Sigmoid colon (tissue), 7 donors: Measurements from ENCODE around the gene RASGRF2. TPM values are rescaled to one million over a fixed set of nuclear protein-coding genes. Genes with fewer than 3 reads are reported as not detected.

ENCODE experiments used
- DNase-seq: peaks from one replicate; pipeline ENCODE4 v3.0.0-alpha.2; 2019
- H3K27ac ChIP-seq, 4 donors: fragments of 200-600 bp; sonication (generic); one replicate each; pipeline ENCODE4 v1.5.1; 2016 to 2019; ENCODE audit warnings: mild to moderate bottlenecking in 1 of 4
- H3K27me3 ChIP-seq, 3 donors: fragments of 200-600 bp; sonication (generic); one replicate each; pipeline ENCODE4 v1.5.1; 2019; ENCODE audit warnings: mild to moderate bottlenecking in 1 of 3
- H3K36me3 ChIP-seq, 4 donors: fragments of 200-600 bp; sonication (generic); one replicate each; pipeline ENCODE4 v1.5.1; 2016 to 2019
- H3K4me1 ChIP-seq, 4 donors: fragments of 200-600 bp; sonication (generic); one replicate each; pipeline ENCODE4 v1.5.1; 2017 to 2019
- H3K4me3 ChIP-seq, 4 donors: fragments of 200-600 bp; sonication (generic); one replicate each; pipeline ENCODE4 v1.5.1; 2017 to 2019; ENCODE audit warnings: mild to moderate bottlenecking in 2 of 4, moderate library complexity in 1 of 4
- H3K9me3 ChIP-seq, 4 donors: fragments of 200-600 bp in 3 of 4; sonication (generic) in 3 of 4; one replicate each; pipeline versions ENCODE4 v1.5.1 to v1.6.1; 2013 to 2019
- CTCF ChIP-seq, 4 experiments: fragments of 450-650 bp in 3 of 4; fragments of 200-600 bp in 1 of 4; IDR thresholded peaks; one replicate each; pipeline ENCODE4 v1.5.1; 2016 to 2019; ENCODE audit warnings: antibody characterized with exemption in 4 of 4, mild to moderate bottlenecking in 3 of 4, moderate library complexity in 2 of 4
- EP300 ChIP-seq, 4 donors: sonication (generic); formaldehyde crosslinking; IDR thresholded peaks; one replicate each; pipeline ENCODE4 v1.6.1; 2017; ENCODE audit warnings: antibody characterized with exemption in 4 of 4
- POLR2A ChIP-seq, 2 donors: fragments of 450-650 bp; IDR thresholded peaks; one replicate each; pipeline ENCODE4 v1.6.1; 2016; ENCODE audit warnings: antibody characterized with exemption in 2 of 2, mild to moderate bottlenecking in 2 of 2, moderate library complexity in 2 of 2
- POLR2AphosphoS5 ChIP-seq, 4 donors: sonication (generic); formaldehyde crosslinking; IDR thresholded peaks; one replicate each; pipeline ENCODE4 v1.6.1; 2017; ENCODE audit warnings: antibody characterized with exemption in 4 of 4
- whole genome bisulfite sequencing, 2 donors: extraction: QIAGEN DNeasy Blood & Tissue Kit; methylation state at CpG; one replicate each; pipeline ENCODE4 v1.1.7; 2013; 5-methylcytosine and 5-hydroxymethylcytosine counted together
- intact Hi-C: fragments of 100-400 bp; cut with DNase I; formaldehyde crosslinking; loops from one replicate; pipeline ENCODE4 v1.15.1; 2023
- polyA plus RNA-seq, 3 donors: library from polyadenylated mRNA; stranded (reverse); fragments of 200-250 nt; gene quantifications; one replicate each; pipeline ENCODE4 v1.2.3, GENCODE V29; 2013
- total RNA-seq, 4 donors: library from RNA; depleted of rRNA; stranded (reverse); fragments of >200 nt; gene quantifications; one replicate each; pipeline ENCODE4 v1.1.0, GENCODE V29; 2016
- donor health status: healthy with polysubstance abuse.
- donor health status: Bipolar disorder and iron deficiency.
- donor health status: healthy.

Gene RASGRF2
- total and polyA plus RNA-seq, 7 donors, result under 0.01 to 9.5 (median 6.8) TPM

DNA sequence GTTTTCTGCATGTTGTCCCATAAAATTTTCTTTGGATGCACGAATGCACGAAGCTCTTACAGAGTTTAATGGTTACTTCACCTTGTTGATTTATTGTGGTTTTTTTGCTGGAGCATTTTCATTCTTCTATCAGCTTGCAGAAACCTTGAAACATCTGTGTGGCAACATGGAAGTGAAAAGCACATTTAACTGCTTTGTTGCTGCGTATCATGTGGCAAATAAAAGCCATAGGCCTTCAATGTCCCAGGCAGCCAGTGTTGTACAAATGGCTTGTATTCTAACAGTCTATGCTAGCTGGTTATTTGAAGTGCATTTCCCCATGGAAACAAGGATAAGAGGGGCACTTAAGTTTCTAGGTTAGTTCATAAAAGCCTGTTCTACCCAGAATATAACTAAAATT, 42.5 kb upstream of the RASGRF2 start:
- H3K27ac ChIP-seq, result no peak overlapping the region

GRCh38 chr5:80919678-80920196, 40.4 kb upstream of the RASGRF2 start:
- no peak for DNase-seq
- TF ChIP-seq POLR2A (IDR thresholded peaks at IDR 0.05), result no peak
- TF ChIP-seq EP300 (IDR thresholded peaks at IDR 0.05), result no peak
- no peak for TF ChIP-seq POLR2AphosphoS5 (IDR thresholded peaks at IDR 0.05)
- TF ChIP-seq CTCF (IDR thresholded peaks at IDR 0.05), result no peak
- Histone ChIP-seq H3K27ac (no peak overlapping the region), H3K9me3 (no peaks in the 10 kb centered on the region), H3K27me3 (no peaks in the 10 kb centered on the region), H3K36me3 (no peaks in the 10 kb centered on the region), H3K4me3 (no peak overlapping the region), H3K4me1 (no peaks in the 10 kb centered on the region)
- WGBS, 2 donors, result 93% methylated on average over 6 of the region's 6 CpGs
- intact Hi-C loops, result no loop called here

More for the DNA sequence above, 42.5 kb upstream of the RASGRF2 start:
- Histone ChIP-seq H3K36me3 (no peaks in the 10 kb centered on the region), H3K27me3 (no peaks in the 10 kb centered on the region), H3K4me3 (no peak overlapping the region), H3K4me1 (no peaks in the 10 kb centered on the region), H3K9me3 (no peaks in the 10 kb centered on the region)
- intact Hi-C loops, result no loop called here
- WGBS, 2 donors, result 62 to 82% methylated on average over 3 of the region's 3 CpGs
- no peak for DNase-seq
- TF ChIP-seq POLR2AphosphoS5 (IDR thresholded peaks at IDR 0.05), result no peak
- no peak for TF ChIP-seq CTCF (IDR thresholded peaks at IDR 0.05)
- TF ChIP-seq POLR2A (IDR thresholded peaks at IDR 0.05), result no peak
- no peak for TF ChIP-seq EP300 (IDR thresholded peaks at IDR 0.05)

DNA sequence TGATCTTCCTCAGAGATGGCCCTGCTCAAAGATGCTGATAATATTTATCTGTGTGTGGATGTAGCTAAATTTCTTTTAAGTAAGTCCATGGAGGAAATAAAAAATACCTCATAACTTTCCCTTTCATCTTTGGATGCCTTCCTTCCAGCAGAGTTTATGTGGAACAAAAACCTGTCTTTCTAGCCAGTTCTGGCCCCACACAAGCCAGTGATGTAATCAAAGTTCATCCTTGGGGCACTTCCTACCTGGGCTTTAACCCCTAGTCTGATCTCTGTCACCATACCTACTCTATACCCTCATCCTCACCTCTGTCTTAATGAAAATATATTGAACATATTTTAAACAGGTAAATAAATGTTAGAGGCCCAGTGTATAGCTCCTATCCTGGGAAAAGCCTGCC, 39.8 kb upstream of the RASGRF2 start:
- no peak overlapping the region for H3K4me3 ChIP-seq
- no peaks in the 10 kb centered on the region for H3K4me1 ChIP-seq
- no peaks in the 10 kb centered on the region for H3K36me3 ChIP-seq
- TF ChIP-seq CTCF (IDR thresholded peaks at IDR 0.05), result no peak
- TF ChIP-seq POLR2AphosphoS5 (IDR thresholded peaks at IDR 0.05), result no peak
- TF ChIP-seq POLR2A (IDR thresholded peaks at IDR 0.05), result no peak
- no peak for TF ChIP-seq EP300 (IDR thresholded peaks at IDR 0.05)
- no peaks in the 10 kb centered on the region for H3K27me3 ChIP-seq
- no peak overlapping the region for H3K27ac ChIP-seq
- intact Hi-C loops, result no loop called here
- no peaks in the 10 kb centered on the region for H3K9me3 ChIP-seq
- DNase-seq, result no peak

- Histone ChIP-seq H3K27ac (no peak overlapping the region), H3K9me3 (no peaks in the 10 kb centered on the region), H3K4me1 (no peaks in the 10 kb centered on the region), H3K27me3 (no peaks in the 10 kb centered on the region), H3K4me3 (no peak overlapping the region), H3K36me3 (no peaks in the 10 kb centered on the region)
- intact Hi-C loops, result no loop called here
- TF ChIP-seq POLR2A (IDR thresholded peaks at IDR 0.05) (no peak), POLR2AphosphoS5 (IDR thresholded peaks at IDR 0.05) (no peak), CTCF (IDR thresholded peaks at IDR 0.05) (no peak), EP300 (IDR thresholded peaks at IDR 0.05) (no peak)
- DNase-seq, result no peak
Observed at GRCh38 chr5:80921026-80921425, 39.1 kb upstream of the RASGRF2 start.

- no peak overlapping the region for H3K4me3 ChIP-seq
- H3K27ac ChIP-seq, result no peak overlapping the region
- intact Hi-C loops, result no loop called here
- TF ChIP-seq POLR2AphosphoS5 (IDR thresholded peaks at IDR 0.05) (no peak), POLR2A (IDR thresholded peaks at IDR 0.05) (no peak), CTCF (IDR thresholded peaks at IDR 0.05) (no peak), EP300 (IDR thresholded peaks at IDR 0.05) (no peak)
- H3K4me1 ChIP-seq, result no peaks in the 10 kb centered on the region
- no peaks in the 10 kb centered on the region for H3K9me3 ChIP-seq
- no peaks in the 10 kb centered on the region for H3K27me3 ChIP-seq
- WGBS, 2 donors, result 90 to 96% methylated on average over 1 of the region's 1 CpG
- DNase-seq, result no peak
- H3K36me3 ChIP-seq, result no peaks in the 10 kb centered on the region
Observed at GRCh38 chr5:80925931-80926330, 34.2 kb upstream of the RASGRF2 start.
